ENCODE results near the gene PHF12.

Gene PHF12

GRCh38 chr17:28858801-28859355, 92.4 kb downstream of the PHF12 start:
- Histone ChIP-seq H3K79me2 (ENCODE audit: control insufficient read depth, low read length) (peaks cover 24% of the 10 kb centered on the region), H3K4me2 (ENCODE audit: low read length) (no peak overlapping the region), H3F3A (ENCODE audit: control insufficient read depth, insufficient read depth) (no peaks in the 10 kb centered on the region), H3K4me3 (ENCODE audit: low read length) (no peak overlapping the region), H3K9me3 (ENCODE audit: control insufficient read depth, insufficient read depth, low read length) (no peaks in the 10 kb centered on the region), H3K27ac (ENCODE audit: low read depth, low read length) (no peak overlapping the region), H3K27me3 (ENCODE audit: control insufficient read depth, low read length) (no peaks in the 10 kb centered on the region), H3K9me2 (replicated peaks; ENCODE audit: control insufficient read depth, low read length) (no peaks in the 10 kb centered on the region), H3K4me1 (ENCODE audit: control insufficient read depth, low read length) (peaks cover 14% of the 10 kb centered on the region), H4K20me1 (ENCODE audit: control insufficient read depth, insufficient read depth, low read depth, low read length) (no peaks in the 10 kb centered on the region), H3K36me3 (ENCODE audit: control insufficient read depth, low read length) (peaks cover 35% of the 10 kb centered on the region)
- TF ChIP-seq EZH2phosphoT487 (IDR thresholded peaks at IDR 0.05; ENCODE audit: borderline replicate concordance, low read length): no peak
- TF ChIP-seq CTCF (IDR thresholded peaks at IDR 0.05; ENCODE audit: low read depth, low read length, poor library complexity, severe bottlenecking): no peak

- TF ChIP-seq CTCF (IDR thresholded peaks at IDR 0.05; ENCODE audit: low read depth, low read length, poor library complexity, severe bottlenecking) (no peak), EZH2phosphoT487 (IDR thresholded peaks at IDR 0.05; ENCODE audit: borderline replicate concordance, low read length) (no peak)
- peaks cover 24% of the 10 kb centered on the region for H3K79me2 ChIP-seq (ENCODE audit: control insufficient read depth, low read length)
- peaks cover 35% of the 10 kb centered on the region for H3K36me3 ChIP-seq (ENCODE audit: control insufficient read depth, low read length)
- H3K27ac ChIP-seq (ENCODE audit: low read depth, low read length): no peak overlapping the region
- no peaks in the 10 kb centered on the region for H3K27me3 ChIP-seq (ENCODE audit: control insufficient read depth, low read length)
- no peak overlapping the region for H3K4me3 ChIP-seq (ENCODE audit: low read length)
- no peaks in the 10 kb centered on the region for H3K9me2 ChIP-seq (replicated peaks; ENCODE audit: control insufficient read depth, low read length)
- no peaks in the 10 kb centered on the region for H4K20me1 ChIP-seq (ENCODE audit: control insufficient read depth, insufficient read depth, low read depth, low read length)
- peaks cover 18% of the 10 kb centered on the region for H3K4me1 ChIP-seq (ENCODE audit: control insufficient read depth, low read length)
- no peaks in the 10 kb centered on the region for H3K9me3 ChIP-seq (ENCODE audit: control insufficient read depth, insufficient read depth, low read length)
- H3F3A ChIP-seq (ENCODE audit: control insufficient read depth, insufficient read depth): 0 out of 2 replicates have a peak, but pooled peaks cover 2% of the 10 kb centered on the region
- no peak overlapping the region for H3K4me2 ChIP-seq (ENCODE audit: low read length)
These were observed 93.2 kb downstream of the PHF12 start for GRCh38 chr17:28857905-28858800.

GRCh38 chr17:28856028-28856574, 95.2 kb downstream of the PHF12 start:
- no peaks in the 10 kb centered on the region for H3K9me2 ChIP-seq (replicated peaks; ENCODE audit: control insufficient read depth, low read length)
- no peaks in the 10 kb centered on the region for H3K27me3 ChIP-seq (ENCODE audit: control insufficient read depth, low read length)
- H3K27ac ChIP-seq (ENCODE audit: low read depth, low read length): no peak overlapping the region
- peaks cover 18% of the 10 kb centered on the region for H3K4me1 ChIP-seq (ENCODE audit: control insufficient read depth, low read length)
- H3K36me3 ChIP-seq (ENCODE audit: control insufficient read depth, low read length): peaks cover 29% of the 10 kb centered on the region
- H4K20me1 ChIP-seq (ENCODE audit: control insufficient read depth, insufficient read depth, low read depth, low read length): no peaks in the 10 kb centered on the region
- H3K79me2 ChIP-seq (ENCODE audit: control insufficient read depth, low read length): peaks cover 24% of the 10 kb centered on the region
- H3K4me3 ChIP-seq (ENCODE audit: low read length): peak overlapping the region; percentile 91
- no peaks in the 10 kb centered on the region for H3K9me3 ChIP-seq (ENCODE audit: control insufficient read depth, insufficient read depth, low read length)
- 0 out of 2 replicates have a peak, but pooled peaks cover 2% of the 10 kb centered on the region for H3F3A ChIP-seq (ENCODE audit: control insufficient read depth, insufficient read depth)
- H3K4me2 ChIP-seq (ENCODE audit: low read length): peak overlapping the region; percentile 98
- TF ChIP-seq EZH2phosphoT487 (IDR thresholded peaks at IDR 0.05; ENCODE audit: borderline replicate concordance, low read length) (no peak), CTCF (IDR thresholded peaks at IDR 0.05; ENCODE audit: low read depth, low read length, poor library complexity, severe bottlenecking) (no peak)
